ENCODE data around the gene SDC3. TPM values are rescaled to one million over a fixed set of nuclear protein-coding genes. Genes with fewer than 3 reads are reported as not detected.

Gene SDC3
- polyA plus RNA-seq, 1 donor = 42.3 TPM

- DNase-seq (ENCODE audit: low read depth) = no peak
Observed at GRCh38 chr1:30905916-30906620, 2.5 kb downstream of the SDC3 start.

GRCh38 chr1:30905403-30905802 lies 3.2 kb downstream of the SDC3 start:
- DNase-seq (ENCODE audit: low read depth) = no peak

- no peak for DNase-seq (ENCODE audit: low read depth)
Observed at GRCh38 chr1:30904962-30905335, 3.6 kb downstream of the SDC3 start.

- no peak for DNase-seq (ENCODE audit: low read depth)
Observed at GRCh38 chr1:30904191-30904961, 4.2 kb downstream of the SDC3 start.

GRCh38 chr1:30903343-30904034 lies 5.1 kb downstream of the SDC3 start:
- no peak for DNase-seq (ENCODE audit: low read depth)

GRCh38 chr1:30902593-30903290 lies 5.8 kb downstream of the SDC3 start:
- no peak for DNase-seq (ENCODE audit: low read depth)

- DNase-seq (ENCODE audit: low read depth) = no peak
Observed at GRCh38 chr1:30901798-30902581, 6.6 kb downstream of the SDC3 start.

- no peak for DNase-seq (ENCODE audit: low read depth)
Observed at GRCh38 chr1:30900931-30901560, 7.5 kb downstream of the SDC3 start.

- DNase-seq (ENCODE audit: low read depth) = no peak
Observed at GRCh38 chr1:30900486-30900885, 8.1 kb downstream of the SDC3 start.

- no peak for DNase-seq (ENCODE audit: low read depth)
Observed at GRCh38 chr1:30899577-30900389, 8.8 kb downstream of the SDC3 start.

- DNase-seq (ENCODE audit: low read depth) = no peak
Observed at GRCh38 chr1:30898031-30898815, 10.3 kb downstream of the SDC3 start.

GRCh38 chr1:30896905-30897304 lies 11.7 kb downstream of the SDC3 start:
- no peak for DNase-seq (ENCODE audit: low read depth)

GRCh38 chr1:30895944-30896660 lies 12.5 kb downstream of the SDC3 start:
- DNase-seq (ENCODE audit: low read depth) = no peak

GRCh38 chr1:30895382-30895943 lies 13.1 kb downstream of the SDC3 start:
- DNase-seq (ENCODE audit: low read depth) = no peak

- no peak for DNase-seq (ENCODE audit: low read depth)
Observed at GRCh38 chr1:30894508-30894973, 14.0 kb downstream of the SDC3 start.

- DNase-seq (ENCODE audit: low read depth) = no peak
Observed at GRCh38 chr1:30893776-30894507, 14.6 kb downstream of the SDC3 start.

- DNase-seq (ENCODE audit: low read depth) = no peak
Observed at GRCh38 chr1:30892671-30893073, 15.9 kb downstream of the SDC3 start.

Data from forelimb muscle (tissue), 1 donor.